Pancreas (tissue), 10 donors: ENCODE data around the gene PRKCE. TPM values are rescaled to one million over a fixed set of nuclear protein-coding genes. Genes with fewer than 3 reads are reported as not detected.
A peak's percentile ranks its signal among the peaks of the same experiment; 100 is the strongest.

Experiments
- ATAC-seq, 4 donors: fragments of 200-7000 bp; cut with Tn5 transposase; one replicate each; pipeline versions ENCODE4 v1.8.0 to v1.9.1; 2020; ENCODE audit warnings: mild to moderate bottlenecking in 4 of 4, moderate library complexity in 4 of 4
- DNase-seq, 6 donors: peaks; one replicate each; pipeline ENCODE4 v3.0.0-alpha.2; 2020
- FAIRE-seq: peaks from 2 replicates; lab custom pipeline; 2012; peaks lifted over from hg19 to GRCh38; lab: Jason Lieb, UNC
- H3K27ac ChIP-seq, 4 donors: fragments of 200-600 bp; sonication (generic); 1 replicate in 3 of 4; 2 replicates in 1 of 4; pipeline versions ENCODE4 v1.5.0 to v1.8.0; 2020
- H3K27me3 ChIP-seq, 4 donors: fragments of 200-600 bp; one replicate each; pipeline ENCODE4 v1.8.0; 2021
- H3K36me3 ChIP-seq, 3 donors: fragments of 200-600 bp; sonication (generic) in 1 of 3; one replicate each; pipeline versions ENCODE4 v1.5.0 to v1.8.0; 2020 to 2021
- H3K4me1 ChIP-seq, 3 donors: fragments of 200-600 bp; one replicate each; pipeline ENCODE4 v1.8.0; 2021
- H3K4me3 ChIP-seq, 4 donors: fragments of 200-600 bp; sonication (generic) in 2 of 4; one replicate each; pipeline versions ENCODE4 v1.5.0 to v1.8.0; 2020 to 2021
- H3K9me3 ChIP-seq, 4 donors: fragments of 200-600 bp; one replicate each; pipeline ENCODE4 v1.8.0; 2021
- WGBS, 2 donors: extraction: QIAGEN DNeasy Blood & Tissue Kit; methylation state at CpG; one replicate each; pipeline ENCODE4 v1.1.7; 2013; 5-methylcytosine and 5-hydroxymethylcytosine counted together
- intact Hi-C, 3 donors: fragments of 100-400 bp; cut with DNase I; formaldehyde crosslinking; loops; one replicate each; pipeline versions ENCODE4 v1.11.1 to v1.14.2; 2022
- polyA plus RNA-seq, 2 donors: library from polyadenylated mRNA; stranded (reverse); fragments of 200-250 nt; gene quantifications; one replicate each; pipeline ENCODE4 v1.2.3, GENCODE V29; 2013
- total RNA-seq, 6 donors: library from RNA; stranded (reverse); fragmentation: NEBNext Ultra II Directional in 4 of 6; extraction: Animal tissue kit (Norgen Biotek cat#: 25700) in 4 of 6; gene quantifications; one replicate each; pipeline versions ENCODE4 v1.2.1 to v1.2.4, GENCODE V29; 2021 to 2023
- TF ChIP-seq, protein P1 (sequence below), 4 donors: fragments of 200-600 bp; sonication (generic) in 3 of 4; IDR thresholded peaks; one replicate each; pipeline versions ENCODE4 v1.5.0 to v1.8.0; 2021; ENCODE audit warnings: antibody characterized with exemption in 4 of 4
- donor health status: healthy with polysubstance abuse.
- donor health status: DM: no; HTN: no; CAD: no; lungs with moderate emphysema.
- donor health status: DM: no; HTN: no; CAD: no.
- donor health status: control.
- donor health status: control.
- donor health status: Bipolar disorder and iron deficiency.
- donor health status: DM: yes; HTN: yes; CAD: no.
- donor health status: DM: no; HTN: no; CAD: no.
- donor health status: DM: no; HTN: no; CAD: no.
- donor health status: DM: yes; HTN: yes; CAD: no.

The PRKCE gene
- total and polyA plus RNA-seq, 8 donors, result 4.0 to 19.4 (median 10.0) TPM

- no peaks in the 10 kb centered on the region for H3K9me3 ChIP-seq
- H3K36me3 ChIP-seq, result no peaks in the 10 kb centered on the region
- intact Hi-C loops, result no loop called here
- no peak for DNase-seq
- H3K4me3 ChIP-seq, result no peak overlapping the region
- H3K27ac ChIP-seq, result no peak overlapping the region
- H3K4me1 ChIP-seq, result no peaks in the 10 kb centered on the region
- no peak for ATAC-seq
- 99 to 100% methylated on average over 2 of the region's 2 CpGs for WGBS, 2 donors
- H3K27me3 ChIP-seq, result no peaks in the 10 kb centered on the region
- FAIRE-seq, result no peak
- TF ChIP-seq, protein P1, sequence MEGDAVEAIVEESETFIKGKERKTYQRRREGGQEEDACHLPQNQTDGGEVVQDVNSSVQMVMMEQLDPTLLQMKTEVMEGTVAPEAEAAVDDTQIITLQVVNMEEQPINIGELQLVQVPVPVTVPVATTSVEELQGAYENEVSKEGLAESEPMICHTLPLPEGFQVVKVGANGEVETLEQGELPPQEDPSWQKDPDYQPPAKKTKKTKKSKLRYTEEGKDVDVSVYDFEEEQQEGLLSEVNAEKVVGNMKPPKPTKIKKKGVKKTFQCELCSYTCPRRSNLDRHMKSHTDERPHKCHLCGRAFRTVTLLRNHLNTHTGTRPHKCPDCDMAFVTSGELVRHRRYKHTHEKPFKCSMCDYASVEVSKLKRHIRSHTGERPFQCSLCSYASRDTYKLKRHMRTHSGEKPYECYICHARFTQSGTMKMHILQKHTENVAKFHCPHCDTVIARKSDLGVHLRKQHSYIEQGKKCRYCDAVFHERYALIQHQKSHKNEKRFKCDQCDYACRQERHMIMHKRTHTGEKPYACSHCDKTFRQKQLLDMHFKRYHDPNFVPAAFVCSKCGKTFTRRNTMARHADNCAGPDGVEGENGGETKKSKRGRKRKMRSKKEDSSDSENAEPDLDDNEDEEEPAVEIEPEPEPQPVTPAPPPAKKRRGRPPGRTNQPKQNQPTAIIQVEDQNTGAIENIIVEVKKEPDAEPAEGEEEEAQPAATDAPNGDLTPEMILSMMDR (IDR thresholded peaks at IDR 0.05), result no peak
Observed at GRCh38 chr2:46106690-46107089, 455.2 kb downstream of the PRKCE start.

GRCh38 chr2:46114996-46115395, 463.5 kb downstream of the PRKCE start:
- no peaks in the 10 kb centered on the region for H3K9me3 ChIP-seq
- no peak overlapping the region for H3K4me3 ChIP-seq
- ATAC-seq (no peak), DNase-seq (no peak), FAIRE-seq (no peak)
- no peaks in the 10 kb centered on the region for H3K27me3 ChIP-seq
- WGBS, 2 donors, result 96 to 98% methylated on average over 2 of the region's 2 CpGs
- no peaks in the 10 kb centered on the region for H3K36me3 ChIP-seq
- TF ChIP-seq, protein P1 (IDR thresholded peaks at IDR 0.05), result no peak
- intact Hi-C loops, result no loop called here
- no peaks in the 10 kb centered on the region for H3K4me1 ChIP-seq
- no peak overlapping the region for H3K27ac ChIP-seq

- FAIRE-seq (no peak), DNase-seq (no peak), ATAC-seq (peak in 1 of 4 donors; percentile 35)
- Histone ChIP-seq H3K4me1 (no peaks in the 10 kb centered on the region), H3K4me3 (no peak overlapping the region), H3K9me3 (no peaks in the 10 kb centered on the region), H3K27me3 (no peaks in the 10 kb centered on the region), H3K27ac (no peak overlapping the region), H3K36me3 (no peaks in the 10 kb centered on the region)
- WGBS, 2 donors, result 89 to 90% methylated on average over 2 of the region's 2 CpGs
- intact Hi-C loops, result no loop called here
- TF ChIP-seq, protein P1 (IDR thresholded peaks at IDR 0.05), result no peak
Observed at GRCh38 chr2:46116150-46116549, 464.7 kb downstream of the PRKCE start.

DNA sequence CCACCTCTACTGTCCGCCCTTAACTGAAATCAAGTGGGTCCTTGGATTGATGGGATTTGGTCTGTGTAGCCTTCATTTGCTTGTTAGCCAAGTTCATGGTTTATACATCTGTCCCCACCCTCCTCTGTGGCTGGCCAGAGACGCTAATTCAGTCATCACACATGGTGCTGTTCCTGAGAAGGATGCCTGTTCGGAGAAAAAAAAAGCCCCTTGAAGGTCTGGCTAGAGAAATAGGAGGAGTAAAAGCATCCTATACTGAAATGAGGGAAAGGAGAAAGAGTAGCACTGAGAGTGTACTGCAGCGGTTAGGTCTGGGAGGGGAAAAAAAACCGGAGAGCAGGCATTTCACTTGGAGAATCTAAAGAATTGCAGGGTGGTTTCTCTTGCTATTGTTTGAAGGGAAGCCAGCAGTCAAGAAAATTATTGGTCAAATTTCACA, 465.1 kb downstream of the PRKCE start:
- H3K9me3 ChIP-seq, result no peaks in the 10 kb centered on the region
- TF ChIP-seq, protein P1 (IDR thresholded peaks at IDR 0.05), result no peak
- no peak for ATAC-seq
- no peaks in the 10 kb centered on the region for H3K36me3 ChIP-seq
- H3K4me3 ChIP-seq, result no peak overlapping the region
- no peak for DNase-seq
- no peaks in the 10 kb centered on the region for H3K4me1 ChIP-seq
- WGBS, 2 donors, result 89 to 91% methylated on average over 5 of the region's 5 CpGs
- no peak overlapping the region for H3K27ac ChIP-seq
- FAIRE-seq, result no peak
- intact Hi-C loops, result no loop called here
- no peaks in the 10 kb centered on the region for H3K27me3 ChIP-seq

DNA sequence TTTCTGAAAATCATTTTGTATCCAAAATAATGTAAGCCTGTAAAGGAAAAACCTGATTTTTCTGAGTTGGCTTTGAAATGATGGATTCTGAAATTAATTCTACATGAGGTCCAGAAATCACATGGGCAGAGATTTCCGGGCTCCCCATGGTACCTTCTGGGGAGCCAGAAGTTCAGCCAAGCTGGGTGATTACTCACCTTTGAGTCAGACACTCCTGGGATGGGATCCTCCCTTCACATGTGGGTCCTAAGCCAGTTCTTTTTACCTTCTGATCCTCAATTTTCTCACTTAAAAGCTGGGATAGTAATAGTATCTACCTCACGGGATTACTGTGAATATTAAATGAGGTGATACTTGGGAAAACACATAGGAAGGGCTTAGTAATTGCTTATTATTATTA, 465.9 kb downstream of the PRKCE start:
- no peak for FAIRE-seq
- intact Hi-C loops, result no loop called here

More for the DNA sequence above, 465.9 kb downstream of the PRKCE start:
- ATAC-seq (no peak), DNase-seq (no peak)
- H3K4me3 ChIP-seq, result no peak overlapping the region
- H3K36me3 ChIP-seq, result no peaks in the 10 kb centered on the region
- no peak overlapping the region for H3K27ac ChIP-seq
- 91 to 98% methylated on average over 2 of the region's 2 CpGs for WGBS, 2 donors
- no peaks in the 10 kb centered on the region for H3K4me1 ChIP-seq
- H3K9me3 ChIP-seq, result no peaks in the 10 kb centered on the region
- no peaks in the 10 kb centered on the region for H3K27me3 ChIP-seq
- TF ChIP-seq, protein P1 (IDR thresholded peaks at IDR 0.05), result no peak
